AG09309 (cell line): ENCODE results near the gene SLC39A13.

ENCODE experiments used
- DNase-seq: peaks from one replicate; pipeline ENCODE4 v3.0.0-alpha.2; 2010; ENCODE audit warnings: low read depth
- H3K4me3 ChIP-seq: 2 replicates; pipeline ENCODE4 v1.5.1; 2011; ENCODE audit warnings: mild to moderate bottlenecking, low read depth, low read length, moderate library complexity; ENCODE audit not compliant: control insufficient read depth
- CTCF ChIP-seq: IDR thresholded peaks from 2 replicates; pipeline ENCODE4 v1.5.1; 2011; ENCODE audit warnings: mild to moderate bottlenecking, low read depth, low read length, inconsistent platforms; ENCODE audit not compliant: insufficient read depth, control insufficient read depth; ENCODE audit errors: missing control alignments

The SLC39A13 gene

GRCh38 chr11:47407746-47408590 is at the start of gene SLC39A13:
Gene SLC39A13, plus strand, starts transcription at chr11:47408590. Its CDS starts 1,505 bp downstream, at chr11:47410095.
- TF ChIP-seq CTCF, result peak; percentile 42
- peak within 1 kb of the TSS; percentile 84 for H3K4me3 ChIP-seq
- peak; percentile 83 for DNase-seq

- DNase-seq, result no peak
- no peak for TF ChIP-seq CTCF
- no peak overlapping the region for H3K4me3 ChIP-seq
Observed at GRCh38 chr11:47358731-47359051, 49.7 kb upstream of the SLC39A13 start.

GRCh38 chr11:47359162-47359561 is 49.2 kb upstream of the SLC39A13 start:
- DNase-seq, result no peak
- no peak for TF ChIP-seq CTCF
- H3K4me3 ChIP-seq, result no peak overlapping the region

GRCh38 chr11:47359586-47359985 is 48.8 kb upstream of the SLC39A13 start:
- no peak for DNase-seq
- TF ChIP-seq CTCF, result no peak
- H3K4me3 ChIP-seq, result no peak overlapping the region

GRCh38 chr11:47360341-47360740 is 48.0 kb upstream of the SLC39A13 start:
- DNase-seq, result no peak
- no peak overlapping the region for H3K4me3 ChIP-seq
- no peak for TF ChIP-seq CTCF

GRCh38 chr11:47361419-47361818 is 47.0 kb upstream of the SLC39A13 start:
- H3K4me3 ChIP-seq, result no peak overlapping the region
- no peak for DNase-seq
- no peak for TF ChIP-seq CTCF

- no peak for TF ChIP-seq CTCF
- DNase-seq, result no peak
Observed at GRCh38 chr11:47366020-47366490, 42.3 kb upstream of the SLC39A13 start.

More at GRCh38 chr11:47366020-47366490, 42.3 kb upstream of the SLC39A13 start:
- no peak overlapping the region for H3K4me3 ChIP-seq
